AG09319 (cell line): Measurements from ENCODE around the gene CHST3.

Experiments used
- DNase-seq: peaks from one replicate; pipeline ENCODE4 v3.0.0-alpha.2; 2010; ENCODE audit warnings: low read depth; ENCODE audit errors: extremely low read depth
- CTCF ChIP-seq: IDR thresholded peaks from 2 replicates; pipeline ENCODE4 v1.5.1; 2011; ENCODE audit warnings: low read depth, mild to moderate bottlenecking, inconsistent platforms, low read length, moderate library complexity

Gene CHST3

GRCh38 chr10:71939861-71940474, 24.2 kb upstream of the CHST3 start:
- DNase-seq = no peak
- no peak for TF ChIP-seq CTCF

- TF ChIP-seq CTCF = no peak
- DNase-seq = no peak
Observed at GRCh38 chr10:71940752-71941151, 23.4 kb upstream of the CHST3 start.

- TF ChIP-seq CTCF = no peak
- DNase-seq = no peak
Observed at GRCh38 chr10:71941318-71941717, 22.9 kb upstream of the CHST3 start.

- no peak for TF ChIP-seq CTCF
- DNase-seq = no peak
Observed at GRCh38 chr10:71945819-71946474, 18.2 kb upstream of the CHST3 start.

- TF ChIP-seq CTCF = no peak
- no peak for DNase-seq
Observed at GRCh38 chr10:71946700-71947099, 17.5 kb upstream of the CHST3 start.

- no peak for TF ChIP-seq CTCF
Observed at GRCh38 chr10:71948496-71949067, 15.6 kb upstream of the CHST3 start.

GRCh38 chr10:71950683-71951082, 13.5 kb upstream of the CHST3 start:
- DNase-seq = no peak
- TF ChIP-seq CTCF = no peak

More at GRCh38 chr10:71948496-71949067, 15.6 kb upstream of the CHST3 start:
- no peak for DNase-seq
